ENCODE results near the gene IFNA2.

The IFNA2 gene

DNA sequence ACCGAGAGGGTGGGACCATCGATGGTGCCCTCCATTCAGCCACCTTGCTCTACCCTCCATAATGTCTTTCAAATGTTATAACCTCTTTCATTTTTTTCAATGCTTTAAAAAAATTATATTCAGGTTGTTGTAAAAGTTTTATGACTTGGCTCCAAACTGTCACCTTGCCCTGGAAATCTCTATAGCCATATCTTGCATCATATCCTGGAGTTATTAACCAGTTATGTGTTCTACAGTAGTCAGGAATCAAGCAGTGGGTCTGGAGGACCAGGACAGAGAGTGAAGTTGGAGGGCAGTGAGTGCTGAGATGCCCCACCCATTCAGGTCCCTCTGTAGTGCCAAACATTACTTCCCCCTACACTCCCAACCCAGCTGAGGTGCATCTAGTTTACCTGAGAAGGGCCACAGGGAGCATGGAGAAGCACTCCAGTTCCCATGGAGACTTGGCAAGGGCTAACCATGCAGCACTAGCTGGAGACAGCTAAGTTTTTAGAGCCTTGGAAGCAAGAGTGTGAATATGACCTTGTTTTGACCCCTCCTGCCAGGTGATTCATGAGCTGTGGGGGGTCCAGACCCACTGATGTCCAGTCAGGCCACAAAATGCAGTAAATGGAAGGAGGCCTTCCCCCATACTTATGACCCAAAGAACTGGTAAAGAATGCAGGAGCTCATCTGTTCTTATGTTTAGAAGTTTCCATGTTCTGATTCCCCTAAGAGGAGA, 29.2 kb upstream of the IFNA2 start:
- TF ChIP-seq, protein P1, sequence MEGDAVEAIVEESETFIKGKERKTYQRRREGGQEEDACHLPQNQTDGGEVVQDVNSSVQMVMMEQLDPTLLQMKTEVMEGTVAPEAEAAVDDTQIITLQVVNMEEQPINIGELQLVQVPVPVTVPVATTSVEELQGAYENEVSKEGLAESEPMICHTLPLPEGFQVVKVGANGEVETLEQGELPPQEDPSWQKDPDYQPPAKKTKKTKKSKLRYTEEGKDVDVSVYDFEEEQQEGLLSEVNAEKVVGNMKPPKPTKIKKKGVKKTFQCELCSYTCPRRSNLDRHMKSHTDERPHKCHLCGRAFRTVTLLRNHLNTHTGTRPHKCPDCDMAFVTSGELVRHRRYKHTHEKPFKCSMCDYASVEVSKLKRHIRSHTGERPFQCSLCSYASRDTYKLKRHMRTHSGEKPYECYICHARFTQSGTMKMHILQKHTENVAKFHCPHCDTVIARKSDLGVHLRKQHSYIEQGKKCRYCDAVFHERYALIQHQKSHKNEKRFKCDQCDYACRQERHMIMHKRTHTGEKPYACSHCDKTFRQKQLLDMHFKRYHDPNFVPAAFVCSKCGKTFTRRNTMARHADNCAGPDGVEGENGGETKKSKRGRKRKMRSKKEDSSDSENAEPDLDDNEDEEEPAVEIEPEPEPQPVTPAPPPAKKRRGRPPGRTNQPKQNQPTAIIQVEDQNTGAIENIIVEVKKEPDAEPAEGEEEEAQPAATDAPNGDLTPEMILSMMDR (IDR thresholded peaks at IDR 0.05) = no peak

DNA sequence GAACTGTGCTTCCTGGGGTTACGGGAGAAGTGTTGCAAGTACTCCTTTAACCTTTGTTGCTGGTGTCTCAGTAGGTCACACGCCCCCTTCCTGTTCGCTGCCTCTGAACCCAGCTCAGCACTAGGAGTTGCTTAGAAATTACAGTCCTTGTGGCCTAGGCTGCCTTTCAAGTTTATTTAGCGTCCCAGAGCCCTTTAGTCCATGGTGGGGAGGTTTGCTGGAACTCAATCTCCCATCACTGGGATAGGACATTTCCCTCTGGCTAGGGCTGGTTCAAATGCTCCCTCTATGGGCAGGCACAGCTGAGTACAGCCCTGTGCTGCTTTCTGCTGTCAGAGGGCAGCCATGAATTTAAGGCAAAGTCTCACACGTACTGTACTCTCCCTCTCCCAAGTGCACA, 28.4 kb upstream of the IFNA2 start:
- TF ChIP-seq, protein P1 (IDR thresholded peaks at IDR 0.05) = no peak; the same call in 1 of the 2 replicates

- TF ChIP-seq, protein P1 (IDR thresholded peaks at IDR 0.05) = no peak
These were observed 28.0 kb upstream of the IFNA2 start for GRCh38 chr9:21413151-21413550.

DNA sequence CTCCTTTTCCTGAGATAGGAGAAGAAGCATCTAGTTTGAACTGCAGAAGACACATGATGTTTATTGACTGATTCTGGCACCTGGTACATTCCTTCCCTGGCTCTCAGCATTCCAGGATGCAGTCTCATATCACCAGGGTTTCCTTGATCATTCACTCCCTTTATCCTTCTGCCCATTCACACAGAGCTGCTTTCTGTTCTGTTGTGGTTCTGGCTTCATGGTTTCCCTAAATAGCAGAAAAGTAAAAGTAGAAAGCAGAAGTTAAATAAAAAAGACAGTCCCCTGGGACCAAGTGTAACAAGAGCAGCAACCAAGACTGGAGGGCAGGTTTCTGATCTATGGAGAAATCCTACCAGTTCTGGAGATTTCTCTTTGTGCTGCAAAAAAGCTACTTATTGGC, 26.9 kb upstream of the IFNA2 start:
- TF ChIP-seq, protein P1 (IDR thresholded peaks at IDR 0.05) = no peak

- TF ChIP-seq, protein P1 (IDR thresholded peaks at IDR 0.05) = no peak
These were observed 23.6 kb upstream of the IFNA2 start, which contains the start of gene IFNA8 for GRCh38 chr9:21408817-21409216. Gene IFNA8, plus strand, starts transcription at chr9:21409117. Its CDS starts 60 bp downstream, at chr9:21409177.

GRCh38 chr9:21404146-21404545, 18.9 kb upstream of the IFNA2 start:
- TF ChIP-seq, protein P1 (IDR thresholded peaks at IDR 0.05) = no peak

GRCh38 chr9:21402386-21403251, 17.4 kb upstream of the IFNA2 start:
- TF ChIP-seq, protein P1 (IDR thresholded peaks at IDR 0.05) = no peak
